ENCODE data around the gene YJU2. TPM values are rescaled to one million over a fixed set of nuclear protein-coding genes. Genes with fewer than 3 reads are reported as not detected.

Gene YJU2
- total RNA-seq, 4 donors from 2014 or later, result 23.4 to 33.6 (median 28.3) TPM

GRCh38 chr19:4277191-4277696, 30.4 kb downstream of the YJU2 start:
- TF ChIP-seq POLR2A (IDR thresholded peaks at IDR 0.05) (no peak), CTCF (IDR thresholded peaks at IDR 0.05) (no peak)
- no peak overlapping the region for H3K4me3 ChIP-seq (ENCODE audit: low read depth, poor library complexity, severe bottlenecking)
- intact Hi-C loops (cut with DNase I; ENCODE audit: low total_unique reads), result loop anchor here (10.0 kb wide), 1 partner anchor 248 kb away; no protein-coding TSS in a partner anchor
- 27 to 30% methylated on average over 16 of the region's 16 CpGs for WGBS, 2 donors
- no peak for DNase-seq (ENCODE audit: low spot score in 2 of 2)

GRCh38 chr19:4278010-4278409, 31.1 kb downstream of the YJU2 start:
- H3K4me3 ChIP-seq (ENCODE audit: low read depth, poor library complexity, severe bottlenecking), result no peak overlapping the region
- 22 to 33% methylated on average over 4 of the region's 4 CpGs for WGBS, 2 donors
- DNase-seq (ENCODE audit: low spot score in 2 of 2), result no peak
- TF ChIP-seq POLR2A (IDR thresholded peaks at IDR 0.05) (no peak), CTCF (IDR thresholded peaks at IDR 0.05) (no peak)
- intact Hi-C loops (cut with DNase I; ENCODE audit: low total_unique reads), result loop anchor here (10.0 kb wide), 1 partner anchor 247 kb away; no protein-coding TSS in a partner anchor

GRCh38 chr19:4278419-4279266, 31.8 kb downstream of the YJU2 start, which contains the start of gene SHD:
SHD (plus strand) TSS chr19:4279266; CDS start chr19:4280064, 798 bp downstream.
- WGBS, 2 donors, result 3 to 4% methylated on average over 36 of the region's 44 CpGs
- no peak within 1 kb of the TSS for H3K4me3 ChIP-seq (ENCODE audit: low read depth, poor library complexity, severe bottlenecking)
- intact Hi-C loops (cut with DNase I; ENCODE audit: low total_unique reads), result loop anchor here (10.0 kb wide), 1 partner anchor 246 kb away; no protein-coding TSS in a partner anchor
- TF ChIP-seq POLR2A (IDR thresholded peaks at IDR 0.05), result no peak
- no peak for TF ChIP-seq CTCF (IDR thresholded peaks at IDR 0.05)
- DNase-seq (ENCODE audit: low spot score in 2 of 2), result no peak

- TF ChIP-seq POLR2A (IDR thresholded peaks at IDR 0.05), result no peak
- TF ChIP-seq CTCF (IDR thresholded peaks at IDR 0.05), result no peak
- 0 to 1% methylated on average over 15 of the region's 30 CpGs for WGBS, 2 donors
- H3K4me3 ChIP-seq (ENCODE audit: low read depth, poor library complexity, severe bottlenecking), result no peak overlapping the region
- no peak for DNase-seq (ENCODE audit: low spot score in 2 of 2)
- intact Hi-C loops (cut with DNase I; ENCODE audit: low total_unique reads), result loop anchor here (10.0 kb wide), 1 partner anchor 246 kb away; no protein-coding TSS in a partner anchor
Measured at GRCh38 chr19:4279267-4279529, 32.3 kb downstream of the YJU2 start.

- intact Hi-C loops (cut with DNase I; ENCODE audit: low total_unique reads), result loop anchor here (10.0 kb wide), 1 partner anchor 245 kb away; no protein-coding TSS in a partner anchor
- 3 to 4% methylated on average over 35 to 52 of the region's 71 CpGs for WGBS, 2 donors
- DNase-seq (ENCODE audit: low spot score in 2 of 2), result no peak
- TF ChIP-seq POLR2A (IDR thresholded peaks at IDR 0.05), result no peak
- TF ChIP-seq CTCF (IDR thresholded peaks at IDR 0.05), result no peak
- H3K4me3 ChIP-seq (ENCODE audit: low read depth, poor library complexity, severe bottlenecking), result no peak overlapping the region
Measured at GRCh38 chr19:4279530-4280422, 32.9 kb downstream of the YJU2 start.

Data from lower leg skin (tissue), 4 donors.